Measurements from ENCODE around the gene TPST1.

Gene TPST1

GRCh38 chr7:66221442-66221841 lies 16.3 kb downstream of the TPST1 start:
- TF ChIP-seq RAD21 (IDR thresholded peaks at IDR 0.05; ENCODE audit: low read depth) (no peak), FOXM1 (IDR thresholded peaks at IDR 0.05; ENCODE audit: borderline replicate concordance, low read depth) (no peak), ZBTB7A (IDR thresholded peaks at IDR 0.05; ENCODE audit: low read depth) (no peak), CEBPB (IDR thresholded peaks at IDR 0.05) (no peak)

DNA sequence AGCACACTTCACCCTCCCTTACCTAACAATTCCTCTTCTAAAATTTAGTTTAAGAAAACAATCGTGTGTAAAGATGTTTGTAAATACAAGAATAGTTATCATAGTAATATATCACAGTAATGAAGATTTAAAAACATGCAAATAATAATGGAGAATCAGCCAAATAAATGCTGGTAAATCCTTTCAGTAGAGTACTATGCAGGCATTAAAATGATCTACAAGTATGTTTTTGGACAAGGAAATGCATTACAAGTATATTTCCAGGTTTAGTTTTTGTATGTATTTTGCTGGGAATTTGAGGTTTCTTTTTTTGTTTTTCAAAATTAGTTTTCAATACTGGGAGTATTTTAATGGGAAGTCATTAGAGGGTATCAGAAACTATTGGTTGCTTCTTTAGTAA lies 22.7 kb downstream of the TPST1 start:
- TF ChIP-seq CEBPB (IDR thresholded peaks at IDR 0.05) (no peak), FOXM1 (IDR thresholded peaks at IDR 0.05; ENCODE audit: borderline replicate concordance, low read depth) (no peak), RAD21 (IDR thresholded peaks at IDR 0.05; ENCODE audit: low read depth) (no peak), NFIC (IDR thresholded peaks at IDR 0.05) (no peak), TEAD4 (IDR thresholded peaks at IDR 0.05) (no peak)
- TF ChIP-seq, protein P1, sequence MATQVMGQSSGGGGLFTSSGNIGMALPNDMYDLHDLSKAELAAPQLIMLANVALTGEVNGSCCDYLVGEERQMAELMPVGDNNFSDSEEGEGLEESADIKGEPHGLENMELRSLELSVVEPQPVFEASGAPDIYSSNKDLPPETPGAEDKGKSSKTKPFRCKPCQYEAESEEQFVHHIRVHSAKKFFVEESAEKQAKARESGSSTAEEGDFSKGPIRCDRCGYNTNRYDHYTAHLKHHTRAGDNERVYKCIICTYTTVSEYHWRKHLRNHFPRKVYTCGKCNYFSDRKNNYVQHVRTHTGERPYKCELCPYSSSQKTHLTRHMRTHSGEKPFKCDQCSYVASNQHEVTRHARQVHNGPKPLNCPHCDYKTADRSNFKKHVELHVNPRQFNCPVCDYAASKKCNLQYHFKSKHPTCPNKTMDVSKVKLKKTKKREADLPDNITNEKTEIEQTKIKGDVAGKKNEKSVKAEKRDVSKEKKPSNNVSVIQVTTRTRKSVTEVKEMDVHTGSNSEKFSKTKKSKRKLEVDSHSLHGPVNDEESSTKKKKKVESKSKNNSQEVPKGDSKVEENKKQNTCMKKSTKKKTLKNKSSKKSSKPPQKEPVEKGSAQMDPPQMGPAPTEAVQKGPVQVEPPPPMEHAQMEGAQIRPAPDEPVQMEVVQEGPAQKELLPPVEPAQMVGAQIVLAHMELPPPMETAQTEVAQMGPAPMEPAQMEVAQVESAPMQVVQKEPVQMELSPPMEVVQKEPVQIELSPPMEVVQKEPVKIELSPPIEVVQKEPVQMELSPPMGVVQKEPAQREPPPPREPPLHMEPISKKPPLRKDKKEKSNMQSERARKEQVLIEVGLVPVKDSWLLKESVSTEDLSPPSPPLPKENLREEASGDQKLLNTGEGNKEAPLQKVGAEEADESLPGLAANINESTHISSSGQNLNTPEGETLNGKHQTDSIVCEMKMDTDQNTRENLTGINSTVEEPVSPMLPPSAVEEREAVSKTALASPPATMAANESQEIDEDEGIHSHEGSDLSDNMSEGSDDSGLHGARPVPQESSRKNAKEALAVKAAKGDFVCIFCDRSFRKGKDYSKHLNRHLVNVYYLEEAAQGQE (IDR thresholded peaks at IDR 0.05; ENCODE audit: low read depth) = no peak

GRCh38 chr7:66233638-66234037 lies 28.5 kb downstream of the TPST1 start:
- TF ChIP-seq NFIC (IDR thresholded peaks at IDR 0.05) (no peak), TAF1 (IDR thresholded peaks at IDR 0.05; ENCODE audit: low read depth) (no peak), CREB1 (IDR thresholded peaks at IDR 0.05; ENCODE audit: low read depth) (no peak), TEAD4 (IDR thresholded peaks at IDR 0.05) (no peak), ZBTB7A (IDR thresholded peaks at IDR 0.05; ENCODE audit: low read depth) (no peak), TCF12 (IDR thresholded peaks at IDR 0.05; ENCODE audit: low read depth) (no peak), EP300 (IDR thresholded peaks at IDR 0.05; ENCODE audit: borderline replicate concordance) (no peak), YY1 (IDR thresholded peaks at IDR 0.05; ENCODE audit: low read depth) (no peak), RAD21 (IDR thresholded peaks at IDR 0.05; ENCODE audit: low read depth) (no peak), USF1 (IDR thresholded peaks at IDR 0.05) (no peak), FOXM1 (IDR thresholded peaks at IDR 0.05; ENCODE audit: borderline replicate concordance, low read depth) (no peak), CEBPB (IDR thresholded peaks at IDR 0.05) (no peak)
- TF ChIP-seq, protein P2, sequence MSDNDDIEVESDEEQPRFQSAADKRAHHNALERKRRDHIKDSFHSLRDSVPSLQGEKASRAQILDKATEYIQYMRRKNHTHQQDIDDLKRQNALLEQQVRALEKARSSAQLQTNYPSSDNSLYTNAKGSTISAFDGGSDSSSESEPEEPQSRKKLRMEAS (IDR thresholded peaks at IDR 0.05) = no peak
- TF ChIP-seq, protein P1 (IDR thresholded peaks at IDR 0.05; ENCODE audit: low read depth) = no peak

DNA sequence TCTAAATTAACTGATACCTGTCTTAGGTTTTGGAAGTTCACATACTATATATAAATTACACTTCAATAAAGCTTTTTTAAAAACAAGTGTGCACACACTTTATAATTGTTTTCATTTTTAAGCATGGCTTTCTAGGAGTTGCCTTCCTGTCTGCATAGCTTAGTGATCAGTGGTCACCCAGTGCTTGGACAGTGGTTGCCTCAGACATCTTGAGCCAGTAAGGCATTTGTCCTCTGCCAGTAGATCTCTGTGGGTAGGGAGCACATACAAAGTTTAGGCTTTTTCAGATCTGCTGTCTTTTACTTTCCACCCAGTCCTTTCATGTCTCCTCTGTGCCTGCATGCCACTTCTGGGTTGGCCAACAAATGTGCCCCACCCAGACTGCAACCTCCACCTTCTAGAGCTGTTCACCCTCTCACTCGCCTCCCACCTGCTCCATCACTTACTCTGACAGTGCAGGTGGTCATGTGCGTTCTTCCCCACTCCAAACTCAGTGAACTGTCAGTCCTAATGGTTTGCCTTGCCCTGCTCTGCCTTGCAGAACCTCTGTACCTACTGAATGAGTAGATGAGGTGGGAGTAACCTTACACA lies 31.7 kb downstream of the TPST1 start:
- TF ChIP-seq USF1 (IDR thresholded peaks at IDR 0.05) (no peak), TEAD4 (IDR thresholded peaks at IDR 0.05) (no peak), EP300 (IDR thresholded peaks at IDR 0.05; ENCODE audit: borderline replicate concordance) (no peak), CEBPB (IDR thresholded peaks at IDR 0.05) (no peak), RAD21 (IDR thresholded peaks at IDR 0.05; ENCODE audit: low read depth) (no peak), FOXM1 (IDR thresholded peaks at IDR 0.05; ENCODE audit: borderline replicate concordance, low read depth) (no peak), TAF1 (IDR thresholded peaks at IDR 0.05; ENCODE audit: low read depth) (no peak), ZBTB7A (IDR thresholded peaks at IDR 0.05; ENCODE audit: low read depth) (no peak), NFIC (IDR thresholded peaks at IDR 0.05) (no peak), CREB1 (IDR thresholded peaks at IDR 0.05; ENCODE audit: low read depth) (no peak), EGR1 (IDR thresholded peaks at IDR 0.05) (no peak)
- TF ChIP-seq, protein P1 (IDR thresholded peaks at IDR 0.05; ENCODE audit: low read depth) = no peak
- TF ChIP-seq, protein P2 (IDR thresholded peaks at IDR 0.05) = no peak

Data from Ishikawa (cell line).